ENCODE results near the gene TEX51. TPM values are rescaled to one million over a fixed set of nuclear protein-coding genes. Genes with fewer than 3 reads are reported as not detected.

TEX51 gene
- polyA plus RNA-seq, 1 donor from 2014 or later: not detected

GRCh38 chr2:126909781-126910180 is 11.1 kb downstream of the TEX51 start:
- H4K20me1 ChIP-seq (ENCODE audit: insufficient read depth): no peaks in the 10 kb centered on the region
- H3K36me3 ChIP-seq (ENCODE audit: insufficient read depth, low read length): no peaks in the 10 kb centered on the region
- no peaks in the 10 kb centered on the region for H3F3A ChIP-seq (ENCODE audit: insufficient read depth, low read length, poor library complexity, severe bottlenecking)
- H2AFZ ChIP-seq (ENCODE audit: low read depth, low read length): no peak overlapping the region
- H3K27me3 ChIP-seq (ENCODE audit: insufficient read depth, low read depth, low read length): no peaks in the 10 kb centered on the region
- no peaks in the 10 kb centered on the region for H3K9me3 ChIP-seq (ENCODE audit: low read length)
- no peaks in the 10 kb centered on the region for H3K9me2 ChIP-seq (ENCODE audit: insufficient read depth, low read length)
- no peaks in the 10 kb centered on the region for H3K79me2 ChIP-seq (replicated peaks; ENCODE audit: insufficient read depth, low read length)
- TF ChIP-seq, protein P1, sequence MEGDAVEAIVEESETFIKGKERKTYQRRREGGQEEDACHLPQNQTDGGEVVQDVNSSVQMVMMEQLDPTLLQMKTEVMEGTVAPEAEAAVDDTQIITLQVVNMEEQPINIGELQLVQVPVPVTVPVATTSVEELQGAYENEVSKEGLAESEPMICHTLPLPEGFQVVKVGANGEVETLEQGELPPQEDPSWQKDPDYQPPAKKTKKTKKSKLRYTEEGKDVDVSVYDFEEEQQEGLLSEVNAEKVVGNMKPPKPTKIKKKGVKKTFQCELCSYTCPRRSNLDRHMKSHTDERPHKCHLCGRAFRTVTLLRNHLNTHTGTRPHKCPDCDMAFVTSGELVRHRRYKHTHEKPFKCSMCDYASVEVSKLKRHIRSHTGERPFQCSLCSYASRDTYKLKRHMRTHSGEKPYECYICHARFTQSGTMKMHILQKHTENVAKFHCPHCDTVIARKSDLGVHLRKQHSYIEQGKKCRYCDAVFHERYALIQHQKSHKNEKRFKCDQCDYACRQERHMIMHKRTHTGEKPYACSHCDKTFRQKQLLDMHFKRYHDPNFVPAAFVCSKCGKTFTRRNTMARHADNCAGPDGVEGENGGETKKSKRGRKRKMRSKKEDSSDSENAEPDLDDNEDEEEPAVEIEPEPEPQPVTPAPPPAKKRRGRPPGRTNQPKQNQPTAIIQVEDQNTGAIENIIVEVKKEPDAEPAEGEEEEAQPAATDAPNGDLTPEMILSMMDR (IDR thresholded peaks at IDR 0.05; ENCODE audit: poor library complexity, severe bottlenecking): no peak
- TF ChIP-seq EZH2 (IDR thresholded peaks at IDR 0.05; ENCODE audit: borderline replicate concordance, insufficient read depth, low read length, poor library complexity, severe bottlenecking) (no peak), MXI1 (conservative IDR thresholded peaks at IDR 0.05; ENCODE audit: poor library complexity, severe bottlenecking) (no peak), SMC3 (conservative IDR thresholded peaks at IDR 0.05; ENCODE audit: poor library complexity) (no peak), TAF1 (IDR thresholded peaks at IDR 0.05; ENCODE audit: low read depth) (no peak), POLR2AphosphoS5 (IDR thresholded peaks at IDR 0.05) (no peak), REST (IDR thresholded peaks at IDR 0.05; ENCODE audit: borderline replicate concordance) (no peak), RAD21 (conservative IDR thresholded peaks at IDR 0.05) (no peak), EP300 (conservative IDR thresholded peaks at IDR 0.05; ENCODE audit: poor library complexity, severe bottlenecking) (no peak)
- H3K4me3 ChIP-seq (ENCODE audit: low read length): no peak overlapping the region
- H3K27ac ChIP-seq (ENCODE audit: low read length): no peak overlapping the region
- no peak overlapping the region for H3K9ac ChIP-seq (ENCODE audit: low read length)
- no peak overlapping the region for H3K4me2 ChIP-seq (ENCODE audit: low read length)

- Histone ChIP-seq H4K20me1 (ENCODE audit: insufficient read depth) (no peaks in the 10 kb centered on the region), H3K27ac (ENCODE audit: low read length) (no peak overlapping the region), H3K9me3 (ENCODE audit: low read length) (no peaks in the 10 kb centered on the region), H3K27me3 (ENCODE audit: insufficient read depth, low read depth, low read length) (no peaks in the 10 kb centered on the region), H3K9me2 (ENCODE audit: insufficient read depth, low read length) (no peaks in the 10 kb centered on the region), H3K36me3 (ENCODE audit: insufficient read depth, low read length) (no peaks in the 10 kb centered on the region), H3K9ac (ENCODE audit: low read length) (no peak overlapping the region), H3K4me3 (ENCODE audit: low read length) (no peak overlapping the region), H3K4me2 (ENCODE audit: low read length) (no peak overlapping the region), H3F3A (ENCODE audit: insufficient read depth, low read length, poor library complexity, severe bottlenecking) (no peaks in the 10 kb centered on the region), H3K79me2 (replicated peaks; ENCODE audit: insufficient read depth, low read length) (no peaks in the 10 kb centered on the region), H2AFZ (ENCODE audit: low read depth, low read length) (no peak overlapping the region)
- TF ChIP-seq RAD21 (conservative IDR thresholded peaks at IDR 0.05) (no peak), EP300 (conservative IDR thresholded peaks at IDR 0.05; ENCODE audit: poor library complexity, severe bottlenecking) (no peak), SMC3 (conservative IDR thresholded peaks at IDR 0.05; ENCODE audit: poor library complexity) (no peak), POLR2AphosphoS5 (IDR thresholded peaks at IDR 0.05) (no peak), TAF1 (IDR thresholded peaks at IDR 0.05; ENCODE audit: low read depth) (no peak), EZH2 (IDR thresholded peaks at IDR 0.05; ENCODE audit: borderline replicate concordance, insufficient read depth, low read length, poor library complexity, severe bottlenecking) (no peak), MXI1 (conservative IDR thresholded peaks at IDR 0.05; ENCODE audit: poor library complexity, severe bottlenecking) (no peak), REST (IDR thresholded peaks at IDR 0.05; ENCODE audit: borderline replicate concordance) (no peak)
- TF ChIP-seq, protein P1 (IDR thresholded peaks at IDR 0.05; ENCODE audit: poor library complexity, severe bottlenecking): no peak
These were observed 11.9 kb downstream of the TEX51 start for GRCh38 chr2:126910637-126911036.
